Stimulated activated naive CD4-positive, alpha-beta T cell (primary cell): Measurements from ENCODE around the gene PPP1R7.
"Not testable (repeated sequence)": the region's sequence is repeated elsewhere in the genome, so short reads cannot be mapped to it uniquely, and the experiment has no call there.

Experiments
- DNase-seq, 6 experiments: peaks; one replicate each; lab custom pipeline; 2025; lab: John Stamatoyannopoulos, UW

The PPP1R7 gene

GRCh38 chr2:241193271-241193670 is 43.0 kb downstream of the PPP1R7 start:
- no peak for DNase-seq

- no peak for DNase-seq
Measured at GRCh38 chr2:241194811-241195210, 44.5 kb downstream of the PPP1R7 start.

DNA sequence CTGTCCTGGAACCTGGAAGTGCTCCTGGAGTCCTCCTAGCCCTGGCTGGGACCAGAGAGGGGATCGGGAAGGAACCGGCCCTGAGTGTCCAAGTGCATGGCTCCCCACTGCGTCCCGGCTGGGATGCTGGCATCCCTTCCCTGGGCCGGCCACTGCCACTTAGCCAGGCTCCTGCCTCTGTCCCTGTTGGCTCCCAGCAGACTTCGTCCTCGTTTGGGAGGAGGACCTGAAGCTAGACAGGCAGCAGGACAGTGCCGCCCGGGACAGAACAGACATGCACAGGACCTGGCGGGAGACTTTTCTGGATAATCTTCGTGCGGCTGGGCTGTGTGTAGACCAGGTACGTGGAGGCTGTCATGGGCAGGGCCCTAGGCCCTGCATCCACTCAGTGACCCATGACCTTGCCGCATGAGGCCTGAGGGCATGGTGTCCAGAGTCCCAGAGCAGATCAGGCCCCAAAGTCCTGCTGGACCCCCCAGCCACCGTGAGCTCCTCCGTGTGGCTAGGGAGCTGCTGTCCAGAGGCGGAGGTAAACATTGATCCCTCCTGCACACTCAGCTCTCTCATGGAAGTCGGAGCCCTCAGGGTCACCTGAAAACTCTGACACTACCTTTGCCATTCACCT is 45.4 kb downstream of the PPP1R7 start:
- DNase-seq, result no peak

DNA sequence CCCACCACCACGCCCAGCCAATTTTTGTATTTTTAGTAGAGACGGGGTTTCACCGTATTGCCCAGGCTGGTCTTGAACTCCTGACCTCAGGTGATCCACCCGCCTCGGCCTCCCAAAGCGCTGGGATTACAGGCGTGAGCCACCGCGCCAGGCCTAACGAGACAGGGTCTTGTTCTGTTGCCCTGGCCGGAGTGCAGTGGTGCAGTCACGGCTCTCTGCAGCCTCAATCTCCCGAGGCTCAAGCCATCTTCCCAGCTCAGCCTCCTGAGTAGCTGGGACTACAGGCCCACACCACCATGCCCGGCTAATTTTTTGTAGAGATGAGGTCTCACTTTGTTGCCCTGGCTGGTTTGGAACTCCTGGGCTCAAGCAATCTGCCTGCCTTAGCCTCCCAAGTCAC is 47.0 kb downstream of the PPP1R7 start:
- not testable (repeated sequence) for DNase-seq

GRCh38 chr2:241197947-241198346 is 47.7 kb downstream of the PPP1R7 start:
- no peak for DNase-seq

DNA sequence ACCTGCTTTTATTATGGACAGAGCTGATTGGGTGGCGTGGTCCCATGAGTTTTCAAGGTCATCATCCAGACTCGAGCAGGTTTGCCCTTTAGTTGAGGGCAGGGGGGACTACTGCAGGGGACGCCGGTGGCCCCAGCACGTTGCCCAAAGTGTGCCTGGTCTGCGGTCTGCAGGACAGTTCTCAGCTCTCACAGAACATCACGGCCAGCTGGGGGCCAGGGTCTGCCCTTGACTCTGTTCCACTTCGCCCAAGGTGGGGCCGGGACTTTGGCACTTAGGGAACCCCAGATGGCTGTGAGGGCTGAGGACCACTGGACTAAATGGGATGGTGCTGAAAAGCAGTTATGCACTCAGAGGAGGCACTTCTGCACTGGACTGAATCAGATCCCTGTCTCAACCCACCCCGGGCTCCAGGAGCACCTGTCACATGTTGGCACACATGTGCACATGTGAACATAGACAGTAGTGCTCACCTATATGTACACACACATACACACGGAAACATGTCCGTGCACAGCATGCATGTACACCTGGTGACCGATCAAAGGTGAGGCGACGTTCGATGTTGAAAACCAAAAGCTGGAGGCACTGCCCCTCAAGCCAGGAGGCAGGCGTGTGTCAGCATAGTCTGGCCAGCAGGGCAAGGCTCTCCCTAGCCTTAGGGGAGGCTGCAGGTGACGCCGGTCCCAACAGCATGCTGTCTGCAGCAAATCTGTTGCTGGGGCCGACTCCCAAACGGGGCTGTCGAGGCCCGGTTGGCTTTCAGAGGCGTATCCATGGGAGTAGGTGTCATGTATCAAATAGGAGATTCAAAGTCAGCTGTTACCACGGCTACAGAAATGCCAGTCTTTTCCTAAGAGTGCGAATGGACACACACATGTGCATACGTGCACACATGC is 48.4 kb downstream of the PPP1R7 start:
- no peak for DNase-seq

GRCh38 chr2:241199286-241199685 is 49.0 kb downstream of the PPP1R7 start:
- no peak for DNase-seq

DNA sequence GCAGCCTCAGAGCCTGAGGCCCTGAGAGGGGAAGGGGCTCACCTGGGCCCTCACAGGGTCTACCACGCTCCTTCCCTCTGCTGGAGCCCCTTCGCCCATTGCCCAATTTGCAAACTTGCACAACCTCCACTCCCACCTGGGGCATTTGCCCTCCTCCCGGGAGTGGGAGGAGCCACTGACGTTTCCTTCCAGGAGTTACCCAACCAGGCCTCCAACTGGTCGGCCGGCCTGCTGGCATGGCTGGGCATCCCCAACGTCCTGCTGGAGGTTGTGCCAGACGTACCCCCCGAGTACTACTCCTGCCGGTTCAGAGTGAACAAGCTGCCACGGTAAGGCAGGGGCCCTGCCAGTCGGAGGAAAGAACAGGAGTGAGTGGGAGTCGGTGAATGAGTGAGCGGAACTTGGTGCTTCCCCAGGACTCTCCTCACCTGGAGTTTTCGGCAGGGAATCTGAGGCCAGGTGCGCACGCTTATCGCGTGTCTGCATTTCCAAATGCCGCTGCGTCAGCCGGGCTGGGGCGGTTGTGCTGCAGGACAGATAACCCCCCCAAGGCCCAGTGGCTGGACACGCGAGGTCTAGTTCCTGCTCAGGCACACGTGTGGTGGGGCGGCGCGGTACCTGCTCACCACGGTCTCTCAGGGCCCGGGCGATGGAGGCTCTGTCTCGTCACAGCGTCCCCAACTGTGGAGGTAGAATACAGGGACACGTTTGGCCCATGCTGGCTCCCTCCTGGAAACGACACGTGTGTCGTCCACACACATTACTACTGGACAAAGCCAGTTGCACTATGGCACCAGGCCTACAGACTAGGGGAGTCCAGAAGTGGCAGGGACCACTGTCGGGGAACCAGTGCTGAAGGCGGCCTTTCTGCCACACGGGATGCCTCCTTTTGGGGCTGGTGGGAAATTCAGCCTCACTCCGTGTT is 49.9 kb downstream of the PPP1R7 start:
- DNase-seq, result no peak

DNA sequence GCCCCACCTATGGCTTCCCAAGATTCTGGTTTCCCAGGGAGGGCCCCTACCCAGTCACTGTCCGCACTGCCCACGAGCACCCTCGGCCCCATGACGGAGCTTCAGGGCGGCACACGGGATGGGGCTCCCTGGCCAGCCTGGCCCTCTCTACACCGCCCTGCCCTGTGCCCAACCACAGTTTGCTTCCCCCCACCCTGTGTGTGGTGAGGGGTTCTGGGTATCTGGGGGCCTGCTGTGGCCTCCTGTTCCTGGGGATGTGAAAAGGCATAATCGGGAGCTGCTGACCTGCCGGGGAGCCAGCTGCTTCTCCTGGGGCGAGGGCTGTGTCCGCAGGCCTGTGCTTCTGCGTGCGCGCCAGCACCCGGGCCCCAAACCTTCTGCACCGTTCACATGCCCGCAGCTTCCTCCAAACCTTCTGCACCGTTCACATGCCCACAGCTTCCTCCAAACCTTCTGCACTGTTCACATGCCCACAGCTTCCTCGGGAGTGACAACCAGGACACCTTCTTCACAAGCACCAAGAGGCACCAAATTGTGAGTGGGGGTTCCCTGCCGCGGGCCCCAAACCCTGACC is 50.6 kb downstream of the PPP1R7 start:
- no peak for DNase-seq

DNA sequence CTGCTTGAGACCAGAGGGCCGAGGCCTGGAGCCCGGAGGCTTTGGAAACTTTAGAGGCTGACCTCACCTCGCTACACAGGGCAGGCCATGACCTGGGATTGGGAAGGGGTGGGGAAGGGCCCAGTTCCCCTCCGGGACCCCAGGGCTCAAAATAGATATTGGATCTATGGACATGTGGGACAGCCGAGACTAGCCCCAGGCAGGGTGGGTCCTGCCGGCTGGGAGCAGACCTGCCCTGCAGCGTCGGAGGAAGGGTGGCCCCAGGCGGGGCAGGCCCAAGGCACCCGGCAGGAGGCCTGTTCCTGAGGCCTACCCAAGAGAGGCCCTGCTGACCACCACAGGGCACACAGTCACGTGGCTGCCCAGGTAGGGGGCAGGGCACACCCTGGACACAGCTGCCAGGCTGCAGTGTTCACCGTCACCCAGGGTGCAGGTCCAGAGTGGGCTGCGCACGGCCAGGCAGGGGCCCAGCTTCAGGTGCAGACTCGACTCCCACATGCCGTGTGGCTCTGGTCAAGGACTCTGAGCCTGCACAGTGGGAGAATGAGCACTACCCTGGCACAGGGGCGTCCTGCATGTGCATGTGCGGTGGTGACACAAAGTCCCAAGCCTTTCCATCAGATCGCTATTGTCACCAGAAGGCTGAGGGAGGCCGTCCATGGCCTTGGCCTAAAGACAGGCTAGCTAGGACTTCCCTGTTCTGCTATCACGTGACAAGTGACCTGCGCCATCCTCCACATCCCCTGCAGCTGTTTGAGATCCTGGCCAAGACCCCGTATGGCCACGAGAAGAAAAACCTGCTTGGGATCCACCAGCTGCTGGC is 51.4 kb downstream of the PPP1R7 start:
- DNase-seq, result no peak

- DNase-seq, result no peak
Measured at GRCh38 chr2:241202268-241202585, 52.0 kb downstream of the PPP1R7 start.

DNA sequence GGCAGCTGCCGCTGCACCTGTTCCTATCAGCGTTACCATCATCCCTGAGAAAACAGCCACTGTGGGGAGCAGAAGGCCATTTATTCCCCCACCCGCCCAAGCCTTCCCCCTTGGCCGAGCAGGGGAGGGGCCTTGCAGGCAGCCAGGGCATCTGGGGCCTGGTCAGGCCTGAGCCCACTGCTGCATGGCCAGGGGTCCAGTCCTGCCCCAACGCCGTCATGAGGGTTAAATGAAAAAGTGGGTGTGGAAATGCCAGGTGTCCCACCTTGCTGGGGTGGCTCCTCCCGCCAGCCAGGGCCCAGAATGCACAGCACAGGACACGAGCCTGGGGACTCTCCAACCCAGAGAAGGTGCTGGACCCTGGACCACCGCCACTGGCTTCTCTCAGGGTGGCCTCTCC is 52.4 kb downstream of the PPP1R7 start:
- no peak for DNase-seq

DNA sequence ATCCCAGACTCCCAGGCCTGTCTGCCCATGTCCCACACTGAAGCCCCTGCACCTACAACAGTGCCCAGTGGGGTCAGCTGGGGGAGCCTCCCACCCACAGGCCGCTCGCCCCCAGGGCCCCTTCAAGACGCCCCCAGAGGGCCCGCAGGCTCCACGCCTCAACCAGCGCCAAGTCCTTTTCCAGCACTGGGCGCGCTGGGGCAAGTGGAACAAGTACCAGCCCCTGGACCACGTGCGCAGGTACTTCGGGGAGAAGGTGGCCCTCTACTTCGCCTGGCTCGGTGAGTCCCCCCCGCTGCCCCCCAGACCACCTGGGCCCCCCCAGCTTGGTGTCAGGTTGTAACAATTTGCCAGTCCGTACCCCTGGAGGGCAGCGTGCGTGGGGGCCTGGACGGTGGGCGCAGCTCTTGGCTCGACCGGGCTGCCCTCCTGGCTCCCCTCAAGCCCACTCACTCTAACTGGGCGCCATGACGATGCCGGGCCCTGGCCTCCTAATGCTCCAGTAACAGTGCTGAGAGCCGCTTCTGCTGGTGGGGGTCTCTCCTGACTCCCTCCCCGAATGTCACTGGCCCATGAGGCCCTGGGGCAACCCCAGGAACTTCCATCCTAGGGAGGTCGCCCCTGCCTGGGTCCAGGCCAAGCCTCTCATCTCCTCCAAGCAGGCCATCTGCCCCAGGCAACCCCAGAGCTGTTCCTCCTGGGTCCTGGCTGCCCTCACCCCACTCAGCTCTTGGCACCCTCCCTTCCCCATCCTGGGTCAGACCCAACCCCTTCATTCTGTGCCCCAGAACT is 53.1 kb downstream of the PPP1R7 start:
- no peak for DNase-seq

GRCh38 chr2:241204010-241204384 is 53.7 kb downstream of the PPP1R7 start:
- no peak for DNase-seq

GRCh38 chr2:241204490-241204889 is 54.2 kb downstream of the PPP1R7 start:
- DNase-seq, result no peak

DNA sequence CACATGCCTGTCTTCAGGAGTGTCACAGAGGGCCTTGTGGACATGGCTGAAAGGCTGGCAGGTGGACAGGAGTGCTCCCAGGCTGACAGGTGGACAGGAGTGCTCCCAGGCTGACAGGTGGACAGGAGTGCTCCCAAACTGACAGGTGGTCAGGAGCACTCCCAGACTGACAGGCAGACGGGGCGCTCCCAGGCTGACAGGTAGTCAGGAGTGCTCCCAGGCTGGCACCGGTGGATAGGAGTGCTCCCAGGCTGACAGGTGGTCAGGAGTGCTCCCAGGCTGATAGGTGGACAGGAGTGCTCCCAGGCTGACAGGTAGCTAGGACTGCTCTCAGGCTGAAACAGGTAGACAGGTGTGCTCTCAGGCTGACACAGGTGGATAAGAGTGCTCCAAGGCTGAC is 54.8 kb downstream of the PPP1R7 start:
- DNase-seq, result no peak

DNA sequence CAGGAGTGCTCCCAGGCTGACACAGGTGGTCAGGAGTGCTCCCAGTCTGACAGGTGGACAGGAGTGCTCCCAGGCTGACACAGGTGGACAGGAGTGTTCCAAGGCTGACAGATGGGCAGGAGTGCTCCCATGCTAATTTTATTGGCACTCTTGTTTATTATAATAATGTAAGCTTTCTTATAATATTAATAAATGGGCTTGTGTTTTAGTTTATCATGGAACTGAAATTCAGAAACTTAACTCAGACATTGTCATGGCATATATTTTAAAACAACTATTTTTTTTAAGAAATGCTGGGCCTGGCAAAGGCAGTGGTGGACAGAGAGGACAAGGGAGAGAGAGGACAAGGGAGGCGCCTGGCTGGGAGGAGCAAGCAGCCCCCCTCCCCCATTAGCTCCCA is 56.9 kb downstream of the PPP1R7 start:
- no peak for DNase-seq

- DNase-seq, result no peak
Measured at GRCh38 chr2:241207641-241208040, 57.4 kb downstream of the PPP1R7 start.

DNA sequence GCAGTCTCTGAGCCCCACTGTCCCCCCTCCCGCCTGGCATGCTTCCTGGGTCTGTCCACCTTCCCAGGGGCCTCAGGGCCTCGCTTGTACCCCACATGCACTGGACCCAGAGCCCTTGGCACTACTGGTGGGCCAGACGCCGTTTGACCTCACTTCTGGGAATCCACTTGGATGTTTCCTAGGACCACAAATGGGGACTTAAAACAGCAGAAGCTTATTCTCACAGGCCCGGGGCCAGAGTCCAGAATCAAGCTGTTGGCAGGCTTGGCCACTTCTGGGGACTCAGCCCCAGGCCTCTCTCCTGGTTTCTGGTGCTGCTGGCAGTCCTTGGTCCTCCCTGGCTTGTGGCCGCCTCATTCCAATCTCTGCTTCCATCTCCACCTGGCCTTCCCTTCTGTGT is 57.8 kb downstream of the PPP1R7 start:
- no peak for DNase-seq

- DNase-seq, result no peak
Measured at GRCh38 chr2:241209271-241209670, 59.0 kb downstream of the PPP1R7 start.

- no peak for DNase-seq
Measured at GRCh38 chr2:241211276-241211675, 61.0 kb downstream of the PPP1R7 start.
